ENCODE results near the gene COL1A1. TPM values are rescaled to one million over a fixed set of nuclear protein-coding genes. Genes with fewer than 3 reads are reported as not detected.

Gene COL1A1
- total RNA-seq, 1 experiment from 2014 or later: 20.7 TPM

DNA sequence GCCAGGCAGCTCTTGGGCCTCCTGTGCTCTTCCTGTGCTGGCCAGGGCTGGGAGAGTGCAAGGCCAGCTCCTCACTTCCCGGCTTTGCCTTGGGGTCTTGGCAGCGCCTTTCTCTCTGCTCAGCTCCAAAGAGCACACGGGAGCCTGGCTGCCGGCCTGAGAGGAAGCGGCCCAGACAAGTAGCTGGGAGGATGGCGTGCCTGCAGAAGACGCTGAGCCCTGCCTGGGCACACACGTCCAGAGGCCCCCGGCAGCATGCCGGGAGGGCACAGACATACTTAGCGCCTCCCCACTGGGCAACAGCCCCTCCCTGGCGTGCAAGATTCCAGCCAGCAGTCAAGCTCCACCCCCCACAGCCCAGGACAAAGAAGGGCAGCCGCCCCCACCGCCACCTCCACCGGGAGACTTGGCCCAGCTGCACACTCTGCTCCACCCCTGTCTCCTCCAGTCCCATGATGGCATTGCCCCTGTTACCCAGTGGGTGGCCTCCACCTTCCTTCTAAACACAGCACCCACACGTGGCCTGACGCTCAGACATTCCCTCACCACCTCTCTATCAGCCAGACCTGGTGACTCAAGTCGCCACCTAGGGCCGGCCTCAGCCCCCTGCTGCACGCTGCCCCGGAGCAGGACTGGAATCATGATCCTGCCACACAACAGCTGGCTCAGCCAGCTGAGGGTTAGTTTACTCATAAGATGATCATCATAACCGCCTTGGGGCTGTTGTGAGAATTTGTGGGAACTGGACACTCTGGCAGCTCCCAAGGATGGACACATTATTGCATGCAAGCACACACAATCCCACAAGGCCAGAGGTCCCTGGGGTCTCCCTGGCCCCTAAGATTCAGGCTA, 23.2 kb downstream of the COL1A1 start:
- no peaks in the 10 kb centered on the region for H3K27me3 ChIP-seq (ENCODE audit: insufficient read depth, low read depth)
- POLR2A ChIA-PET (ENCODE audit: unreplicated experiment): interaction anchor here (0.8 kb wide), 1 partner anchor 325 kb away, joined by 4 read pairs; no protein-coding TSS in a partner anchor
- peak overlapping the region; percentile 32 for H3K27ac ChIP-seq
- BruUV-seq (replicated peaks): no TSS peak
- H3F3A ChIP-seq (ENCODE audit: insufficient read depth, low read depth): peaks cover 31% of the 10 kb centered on the region
- peak overlapping the region; percentile 70 for H3K4me2 ChIP-seq
- CTCF ChIA-PET: interaction anchor here (0.6 to 1.6 kb wide), 8 partner anchors 9 to 541 kb away, joined by 3 to 11 read pairs (median 4); partner anchors contain the start of genes LUC7L3 and TMEM92
- H3K4me1 ChIP-seq (replicated peaks; ENCODE audit: insufficient read depth): peaks cover 18% of the 10 kb centered on the region
- H3K9me3 ChIP-seq (ENCODE audit: insufficient read depth, low read depth): no peaks in the 10 kb centered on the region
- no peaks in the 10 kb centered on the region for H3K79me2 ChIP-seq (ENCODE audit: low read depth)
- TF ChIP-seq, protein P1, sequence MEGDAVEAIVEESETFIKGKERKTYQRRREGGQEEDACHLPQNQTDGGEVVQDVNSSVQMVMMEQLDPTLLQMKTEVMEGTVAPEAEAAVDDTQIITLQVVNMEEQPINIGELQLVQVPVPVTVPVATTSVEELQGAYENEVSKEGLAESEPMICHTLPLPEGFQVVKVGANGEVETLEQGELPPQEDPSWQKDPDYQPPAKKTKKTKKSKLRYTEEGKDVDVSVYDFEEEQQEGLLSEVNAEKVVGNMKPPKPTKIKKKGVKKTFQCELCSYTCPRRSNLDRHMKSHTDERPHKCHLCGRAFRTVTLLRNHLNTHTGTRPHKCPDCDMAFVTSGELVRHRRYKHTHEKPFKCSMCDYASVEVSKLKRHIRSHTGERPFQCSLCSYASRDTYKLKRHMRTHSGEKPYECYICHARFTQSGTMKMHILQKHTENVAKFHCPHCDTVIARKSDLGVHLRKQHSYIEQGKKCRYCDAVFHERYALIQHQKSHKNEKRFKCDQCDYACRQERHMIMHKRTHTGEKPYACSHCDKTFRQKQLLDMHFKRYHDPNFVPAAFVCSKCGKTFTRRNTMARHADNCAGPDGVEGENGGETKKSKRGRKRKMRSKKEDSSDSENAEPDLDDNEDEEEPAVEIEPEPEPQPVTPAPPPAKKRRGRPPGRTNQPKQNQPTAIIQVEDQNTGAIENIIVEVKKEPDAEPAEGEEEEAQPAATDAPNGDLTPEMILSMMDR (conservative IDR thresholded peaks at IDR 0.05): peak; percentile 76
- no peak for TF ChIP-seq EZH2 (IDR thresholded peaks at IDR 0.05; ENCODE audit: low read depth)
- H4K20me1 ChIP-seq (ENCODE audit: insufficient read depth): no peaks in the 10 kb centered on the region
- 0 out of 2 replicates have a peak overlapping the region, but pooled peaks have one; percentile 46 for H2AFZ ChIP-seq
- H3K9me2 ChIP-seq (ENCODE audit: insufficient read depth): no peaks in the 10 kb centered on the region
- intact Hi-C loops (cut with micrococcal nuclease; ENCODE audit: unreplicated experiment): loop anchor here (1.0 kb wide), 1 partner anchor 21 kb away; no protein-coding TSS in a partner anchor
- peak overlapping the region; percentile 5; the same call in 1 of the 2 replicates for H3K4me3 ChIP-seq
- peak; percentile 92 to 93 for DNase-seq
- no peaks in the 10 kb centered on the region for H3K36me3 ChIP-seq (ENCODE audit: low read depth)

DNA sequence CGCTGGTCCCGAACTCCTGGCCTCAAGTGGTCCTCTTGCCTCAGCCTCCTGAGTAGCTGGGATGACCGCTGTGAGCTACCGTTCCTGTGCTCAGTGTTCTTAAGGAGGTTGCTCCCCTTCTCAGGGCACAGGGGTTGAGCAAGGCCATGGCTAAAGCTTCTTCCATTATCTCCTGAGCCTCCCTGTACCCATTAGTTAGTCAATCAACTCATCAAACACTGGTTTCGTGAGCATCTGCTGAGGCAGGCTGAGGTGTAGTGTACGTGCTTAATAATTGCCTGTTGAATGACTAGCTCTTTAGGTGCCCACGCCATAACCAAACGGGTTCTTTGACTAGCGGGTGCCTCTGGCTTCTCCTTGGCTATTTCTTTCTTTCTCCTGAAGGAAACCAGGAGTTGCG, 24.0 kb downstream of the COL1A1 start:
- Histone ChIP-seq H2AFZ (no peak overlapping the region), H3K79me2 (ENCODE audit: low read depth) (no peaks in the 10 kb centered on the region), H3K9me3 (ENCODE audit: insufficient read depth, low read depth) (no peaks in the 10 kb centered on the region), H3K4me3 (no peak overlapping the region), H3K4me1 (replicated peaks; ENCODE audit: insufficient read depth) (peaks cover 18% of the 10 kb centered on the region), H3K27me3 (ENCODE audit: insufficient read depth, low read depth) (no peaks in the 10 kb centered on the region), H3F3A (ENCODE audit: insufficient read depth, low read depth) (peaks cover 31% of the 10 kb centered on the region), H4K20me1 (ENCODE audit: insufficient read depth) (no peaks in the 10 kb centered on the region), H3K9me2 (ENCODE audit: insufficient read depth) (no peaks in the 10 kb centered on the region), H3K27ac (peak overlapping the region; percentile 22; the same call in 1 of the 2 replicates), H3K4me2 (peak overlapping the region; percentile 70), H3K36me3 (ENCODE audit: low read depth) (no peaks in the 10 kb centered on the region)
- DNase-seq: no peak
- BruUV-seq (replicated peaks): no TSS peak
- ChIA-PET CTCF (interaction anchor here (0.7 to 1.6 kb wide), 3 partner anchors 8 to 97 kb away, joined by 4 to 11 read pairs (median 5); partner anchors contain the start of gene TMEM92), POLR2A (ENCODE audit: unreplicated experiment) (no interaction called here)
- TF ChIP-seq, protein P1 (conservative IDR thresholded peaks at IDR 0.05): no peak
- no peak for TF ChIP-seq EZH2 (IDR thresholded peaks at IDR 0.05; ENCODE audit: low read depth)
- intact Hi-C loops (cut with micrococcal nuclease; ENCODE audit: unreplicated experiment): no loop called here

- no peak for TF ChIP-seq EZH2 (IDR thresholded peaks at IDR 0.05; ENCODE audit: low read depth)
- TF ChIP-seq, protein P1 (conservative IDR thresholded peaks at IDR 0.05): no peak
- intact Hi-C loops (cut with micrococcal nuclease; ENCODE audit: unreplicated experiment): no loop called here
- H3K79me2 ChIP-seq (ENCODE audit: low read depth): no peaks in the 10 kb centered on the region
- H3K9me3 ChIP-seq (ENCODE audit: insufficient read depth, low read depth): no peaks in the 10 kb centered on the region
- peaks cover 31% of the 10 kb centered on the region for H3F3A ChIP-seq (ENCODE audit: insufficient read depth, low read depth)
- no peaks in the 10 kb centered on the region for H4K20me1 ChIP-seq (ENCODE audit: insufficient read depth)
- ChIA-PET POLR2A (ENCODE audit: unreplicated experiment) (interaction anchor here (0.6 kb wide), 1 partner anchor 121 kb away, joined by 15 read pairs; no protein-coding TSS in a partner anchor), CTCF (interaction anchor here (0.6 to 1.6 kb wide), 3 partner anchors 7 to 145 kb away, joined by 3 to 11 read pairs (median 8); no protein-coding TSS in a partner anchor)
- H2AFZ ChIP-seq: no peak overlapping the region
- no peak overlapping the region for H3K27ac ChIP-seq
- H3K27me3 ChIP-seq (ENCODE audit: insufficient read depth, low read depth): no peaks in the 10 kb centered on the region
- no peaks in the 10 kb centered on the region for H3K36me3 ChIP-seq (ENCODE audit: low read depth)
- H3K9me2 ChIP-seq (ENCODE audit: insufficient read depth): no peaks in the 10 kb centered on the region
- H3K4me3 ChIP-seq: no peak overlapping the region
- no TSS peak for BruUV-seq (replicated peaks)
- H3K4me1 ChIP-seq (replicated peaks; ENCODE audit: insufficient read depth): peaks cover 19% of the 10 kb centered on the region
- H3K4me2 ChIP-seq: no peak overlapping the region
- no peak for DNase-seq
These were observed 24.7 kb downstream of the COL1A1 start for GRCh38 chr17:50176559-50177357.
